C4-2B (cell line): ENCODE results near the gene ALPI.

ENCODE experiments used
- ZFX ChIP-seq: fragments of 450-650 bp; IDR thresholded peaks from 2 replicates; pipeline ENCODE4 v1.6.1; 2017
- TF ChIP-seq, protein P1 (sequence below): fragments of 450-650 bp; conservative IDR thresholded peaks from 2 replicates; pipeline ENCODE4 v1.5.1; 2017; ENCODE audit warnings: mild to moderate bottlenecking

DNA sequence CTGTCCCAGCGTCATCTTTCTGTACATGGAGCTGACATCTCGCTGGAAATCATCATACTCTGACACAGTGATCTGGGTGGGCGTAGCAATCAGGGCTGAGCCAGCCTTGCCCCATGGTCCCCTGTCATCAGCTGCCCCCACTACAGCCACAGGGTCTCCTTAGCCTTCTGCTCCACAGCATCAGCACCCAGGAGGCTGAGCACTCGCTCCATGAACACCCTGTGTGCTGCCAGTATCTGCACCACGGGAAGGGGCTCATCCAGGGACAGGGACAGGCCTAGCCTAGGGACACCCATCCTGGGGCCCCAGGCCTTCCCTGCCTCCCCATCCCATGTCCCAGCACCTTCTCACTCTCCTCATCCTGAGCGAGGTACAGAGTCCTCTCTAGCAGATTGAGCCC, 37.9 kb upstream of the ALPI start:
- TF ChIP-seq, protein P1, sequence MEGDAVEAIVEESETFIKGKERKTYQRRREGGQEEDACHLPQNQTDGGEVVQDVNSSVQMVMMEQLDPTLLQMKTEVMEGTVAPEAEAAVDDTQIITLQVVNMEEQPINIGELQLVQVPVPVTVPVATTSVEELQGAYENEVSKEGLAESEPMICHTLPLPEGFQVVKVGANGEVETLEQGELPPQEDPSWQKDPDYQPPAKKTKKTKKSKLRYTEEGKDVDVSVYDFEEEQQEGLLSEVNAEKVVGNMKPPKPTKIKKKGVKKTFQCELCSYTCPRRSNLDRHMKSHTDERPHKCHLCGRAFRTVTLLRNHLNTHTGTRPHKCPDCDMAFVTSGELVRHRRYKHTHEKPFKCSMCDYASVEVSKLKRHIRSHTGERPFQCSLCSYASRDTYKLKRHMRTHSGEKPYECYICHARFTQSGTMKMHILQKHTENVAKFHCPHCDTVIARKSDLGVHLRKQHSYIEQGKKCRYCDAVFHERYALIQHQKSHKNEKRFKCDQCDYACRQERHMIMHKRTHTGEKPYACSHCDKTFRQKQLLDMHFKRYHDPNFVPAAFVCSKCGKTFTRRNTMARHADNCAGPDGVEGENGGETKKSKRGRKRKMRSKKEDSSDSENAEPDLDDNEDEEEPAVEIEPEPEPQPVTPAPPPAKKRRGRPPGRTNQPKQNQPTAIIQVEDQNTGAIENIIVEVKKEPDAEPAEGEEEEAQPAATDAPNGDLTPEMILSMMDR = no peak
- TF ChIP-seq ZFX = no peak
